Activated T-helper 2 cell treated with anti-CD3 and anti-CD28 coated beads, Interferon-gamma antibody, Interleukin-2, Interleukin-4, amounts not matched to agents 10 μg/mL and 5 μg/mL and 100 μg/mL, durations not matched to agents 14 hours and 24 hours and 36 hours (primary cell): Measurements from ENCODE around the gene KIF26B. TPM values are rescaled to one million over a fixed set of nuclear protein-coding genes. Genes with fewer than 3 reads are reported as not detected.

Experiments used
- DNase-seq: peaks from one replicate; pipeline ENCODE4 v3.0.0; 2021; ENCODE audit warnings: low spot score
- H3K27ac Mint-ChIP-seq: one replicate; pipeline ENCODE4 v1.8.0; 2021; ENCODE audit warnings: mixed read lengths
- H3K27me3 Mint-ChIP-seq: one replicate; pipeline ENCODE4 v1.8.0; 2021; ENCODE audit warnings: low read depth, mixed read lengths
- H3K36me3 Mint-ChIP-seq: one replicate; pipeline ENCODE4 v1.8.0; 2021; ENCODE audit warnings: low read depth, mixed read lengths
- H3K4me1 Mint-ChIP-seq: one replicate; pipeline ENCODE4 v1.8.0; 2021; ENCODE audit warnings: low read depth, mixed read lengths
- H3K4me3 Mint-ChIP-seq: one replicate; pipeline ENCODE4 v1.8.0; 2021; ENCODE audit warnings: low read depth, mild to moderate bottlenecking, moderate library complexity, mixed read lengths
- H3K9me3 Mint-ChIP-seq: one replicate; pipeline ENCODE4 v1.8.0; 2021; ENCODE audit warnings: mixed read lengths
- intact Hi-C: fragments of 100-400 bp; cut with micrococcal nuclease; formaldehyde crosslinking; loops from one replicate; pipeline ENCODE4 v1.15.1; 2023
- total RNA-seq: library from RNA; stranded (reverse); gene quantifications from 2 replicates; pipeline ENCODE4 v1.2.3, GENCODE V29; 2022

KIF26B gene
- total RNA-seq, 1 donor from 2014 or later = 0.37 TPM

- Mint-ChIP-seq H3K4me3 (no peak overlapping the region), H3K36me3 (no peaks in the 10 kb centered on the region), H3K4me1 (no peaks in the 10 kb centered on the region), H3K9me3 (no peaks in the 10 kb centered on the region), H3K27ac (no peak overlapping the region), H3K27me3 (no peaks in the 10 kb centered on the region)
- DNase-seq = no peak
- intact Hi-C loops = no loop called here
Observed at GRCh38 chr1:245469734-245470133, 314.9 kb downstream of the KIF26B start.

DNA sequence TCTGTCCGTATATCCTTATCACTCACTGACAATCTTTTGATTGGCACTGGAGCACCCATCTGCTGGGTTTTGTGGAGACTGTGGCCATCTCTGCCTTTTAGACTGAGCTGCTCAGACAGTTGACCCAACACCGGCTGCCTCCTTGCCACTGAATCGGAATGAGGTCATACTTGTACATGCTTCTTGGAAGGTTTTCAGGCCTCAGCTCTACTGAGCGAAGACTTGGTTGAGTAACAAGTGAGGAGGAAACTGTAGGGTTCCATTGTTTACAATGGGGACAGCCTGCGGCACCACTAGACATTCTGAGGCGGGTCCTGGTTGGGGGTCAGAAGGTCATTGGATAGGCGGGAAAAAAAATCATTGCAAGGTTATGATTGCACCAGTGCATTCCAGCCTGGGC lies 320.3 kb downstream of the KIF26B start:
- Mint-ChIP-seq H3K9me3 (no peaks in the 10 kb centered on the region), H3K27ac (no peak overlapping the region), H3K27me3 (no peaks in the 10 kb centered on the region), H3K4me1 (no peaks in the 10 kb centered on the region), H3K4me3 (no peak overlapping the region), H3K36me3 (no peaks in the 10 kb centered on the region)
- DNase-seq = no peak
- intact Hi-C loops = no loop called here

DNA sequence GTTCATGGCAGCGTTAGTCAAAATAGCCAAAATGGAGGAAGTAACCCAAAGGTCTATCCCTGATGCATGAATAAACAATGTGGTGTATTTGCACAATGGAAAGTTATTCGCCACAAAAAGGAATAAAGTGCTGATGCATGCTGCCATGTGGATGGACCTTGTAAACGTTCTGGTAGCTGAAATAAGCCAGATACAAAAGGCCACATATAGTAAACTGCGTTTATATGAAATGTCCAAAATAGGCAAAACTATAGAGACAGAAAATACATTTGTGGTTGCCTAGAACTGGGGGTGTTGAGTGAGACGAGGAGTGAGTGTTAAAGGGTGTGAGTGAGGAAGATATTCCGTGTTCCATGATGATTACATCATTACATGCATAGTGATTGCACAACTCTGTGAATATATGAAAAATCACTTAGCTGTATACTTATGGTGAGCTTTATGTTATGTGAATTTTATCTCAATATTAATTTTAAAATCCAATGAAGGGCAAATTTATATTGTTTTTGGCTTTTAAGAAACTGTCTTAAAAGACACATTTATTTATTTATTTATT lies 321.3 kb downstream of the KIF26B start:
- intact Hi-C loops = no loop called here
- no peaks in the 10 kb centered on the region for H3K27me3 Mint-ChIP-seq
- no peak overlapping the region for H3K4me3 Mint-ChIP-seq
- DNase-seq = no peak
- H3K4me1 Mint-ChIP-seq = no peaks in the 10 kb centered on the region
- H3K27ac Mint-ChIP-seq = no peak overlapping the region
- H3K36me3 Mint-ChIP-seq = no peaks in the 10 kb centered on the region
- H3K9me3 Mint-ChIP-seq = no peaks in the 10 kb centered on the region

- Mint-ChIP-seq H3K4me1 (no peaks in the 10 kb centered on the region), H3K27ac (no peak overlapping the region), H3K4me3 (no peak overlapping the region), H3K36me3 (no peaks in the 10 kb centered on the region), H3K9me3 (no peaks in the 10 kb centered on the region), H3K27me3 (no peaks in the 10 kb centered on the region)
- no peak for DNase-seq
- intact Hi-C loops = no loop called here
Observed at GRCh38 chr1:245477941-245478340, 323.2 kb downstream of the KIF26B start.

- no peak overlapping the region for H3K27ac Mint-ChIP-seq
- H3K4me3 Mint-ChIP-seq = no peak overlapping the region
- H3K36me3 Mint-ChIP-seq = no peaks in the 10 kb centered on the region
- intact Hi-C loops = no loop called here
- no peaks in the 10 kb centered on the region for H3K4me1 Mint-ChIP-seq
- no peaks in the 10 kb centered on the region for H3K27me3 Mint-ChIP-seq
- DNase-seq = no peak
- no peaks in the 10 kb centered on the region for H3K9me3 Mint-ChIP-seq
Observed at GRCh38 chr1:245480393-245481120, 325.8 kb downstream of the KIF26B start.

GRCh38 chr1:245481261-245481660 lies 326.5 kb downstream of the KIF26B start:
- H3K36me3 Mint-ChIP-seq = no peaks in the 10 kb centered on the region
- no peak overlapping the region for H3K4me3 Mint-ChIP-seq
- intact Hi-C loops = no loop called here
- no peaks in the 10 kb centered on the region for H3K9me3 Mint-ChIP-seq
- no peak overlapping the region for H3K27ac Mint-ChIP-seq
- no peaks in the 10 kb centered on the region for H3K27me3 Mint-ChIP-seq
- no peaks in the 10 kb centered on the region for H3K4me1 Mint-ChIP-seq
- no peak for DNase-seq

- intact Hi-C loops = no loop called here
- DNase-seq = no peak
- H3K4me3 Mint-ChIP-seq = no peak overlapping the region
- no peaks in the 10 kb centered on the region for H3K36me3 Mint-ChIP-seq
- no peaks in the 10 kb centered on the region for H3K9me3 Mint-ChIP-seq
- no peak overlapping the region for H3K27ac Mint-ChIP-seq
- H3K27me3 Mint-ChIP-seq = no peaks in the 10 kb centered on the region
- H3K4me1 Mint-ChIP-seq = no peaks in the 10 kb centered on the region
Observed at GRCh38 chr1:245483247-245483646, 328.5 kb downstream of the KIF26B start.

GRCh38 chr1:245484176-245484575 lies 329.4 kb downstream of the KIF26B start:
- no peak overlapping the region for H3K27ac Mint-ChIP-seq
- no peak for DNase-seq
- no peaks in the 10 kb centered on the region for H3K9me3 Mint-ChIP-seq
- no peaks in the 10 kb centered on the region for H3K36me3 Mint-ChIP-seq
- H3K4me3 Mint-ChIP-seq = no peak overlapping the region
- no peaks in the 10 kb centered on the region for H3K4me1 Mint-ChIP-seq
- no peaks in the 10 kb centered on the region for H3K27me3 Mint-ChIP-seq
- intact Hi-C loops = no loop called here

DNA sequence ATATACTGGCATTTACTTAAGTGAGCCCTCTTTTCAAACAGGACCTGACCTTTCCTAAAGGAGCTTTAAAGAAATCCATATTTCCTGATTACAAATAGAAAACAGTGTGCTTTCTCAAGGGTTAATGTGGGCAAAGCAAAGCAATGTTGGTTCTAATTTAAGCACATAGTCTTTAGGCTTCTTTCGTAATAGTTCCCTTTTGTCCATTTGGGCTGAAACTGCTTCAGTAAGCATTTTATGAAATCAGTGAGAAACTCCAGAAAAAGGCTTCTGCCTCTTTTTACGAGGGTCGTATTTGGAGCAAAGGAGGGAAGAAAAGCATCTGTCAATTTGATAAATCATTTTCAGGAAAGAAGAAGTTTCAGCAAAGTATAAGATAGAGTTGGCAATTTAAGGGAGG lies 331.2 kb downstream of the KIF26B start:
- Mint-ChIP-seq H3K36me3 (no peaks in the 10 kb centered on the region), H3K27me3 (no peaks in the 10 kb centered on the region)

GRCh38 chr1:245486775-245487470 lies 332.1 kb downstream of the KIF26B start:
- no peaks in the 10 kb centered on the region for H3K9me3 Mint-ChIP-seq
- H3K27ac Mint-ChIP-seq = no peak overlapping the region
- H3K4me3 Mint-ChIP-seq = no peak overlapping the region

More for the DNA sequence above, 331.2 kb downstream of the KIF26B start:
- Mint-ChIP-seq H3K9me3 (no peaks in the 10 kb centered on the region), H3K4me1 (no peaks in the 10 kb centered on the region), H3K27ac (no peak overlapping the region), H3K4me3 (no peak overlapping the region)
- no peak for DNase-seq
- intact Hi-C loops = no loop called here

DNA sequence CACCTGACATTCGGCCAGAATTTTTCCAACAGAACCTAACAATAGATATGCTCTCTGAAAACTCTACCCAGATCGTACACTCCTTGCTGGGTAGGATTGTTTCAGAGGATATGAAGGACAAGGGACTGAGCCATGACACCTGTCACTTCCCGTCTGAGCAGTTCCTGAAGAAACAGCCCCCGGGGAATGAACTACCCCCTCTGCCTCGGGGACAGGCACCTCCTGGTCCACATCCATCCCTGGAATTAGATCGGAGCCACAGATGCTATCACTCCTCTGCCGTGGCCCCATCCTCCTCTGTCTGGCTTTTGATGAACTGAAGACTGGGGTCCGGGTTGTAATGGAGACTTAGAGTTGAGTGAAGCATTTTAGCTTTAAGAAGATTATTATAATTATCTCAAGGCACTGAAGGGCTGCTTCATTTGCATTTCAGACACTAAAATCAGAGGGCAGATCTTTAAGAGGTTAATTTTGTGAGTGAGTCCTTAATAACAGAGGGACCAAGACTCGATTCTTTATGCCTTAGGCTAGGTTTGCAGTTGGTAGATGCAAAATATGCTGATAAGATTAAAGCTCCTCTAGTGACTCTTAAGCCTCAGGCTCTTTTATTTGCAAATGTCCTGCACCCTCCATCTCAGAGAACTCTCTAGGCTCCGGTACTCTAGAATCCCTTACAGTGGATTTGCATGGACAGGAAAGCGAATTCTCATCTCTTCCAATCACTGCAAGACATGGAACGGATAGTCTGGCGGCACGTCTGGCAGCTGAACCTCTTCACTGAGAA lies 333.8 kb downstream of the KIF26B start:
- Mint-ChIP-seq H3K36me3 (no peaks in the 10 kb centered on the region), H3K27me3 (no peaks in the 10 kb centered on the region), H3K4me3 (no peak overlapping the region), H3K4me1 (no peaks in the 10 kb centered on the region), H3K9me3 (no peaks in the 10 kb centered on the region), H3K27ac (no peak overlapping the region)
- intact Hi-C loops = no loop called here
- DNase-seq = no peak

More at GRCh38 chr1:245486775-245487470, 332.1 kb downstream of the KIF26B start:
- Mint-ChIP-seq H3K27me3 (no peaks in the 10 kb centered on the region), H3K36me3 (no peaks in the 10 kb centered on the region), H3K4me1 (no peaks in the 10 kb centered on the region)
- intact Hi-C loops = no loop called here
- DNase-seq = no peak

GRCh38 chr1:245489838-245490237 lies 335.1 kb downstream of the KIF26B start:
- DNase-seq = no peak
- H3K4me3 Mint-ChIP-seq = no peak overlapping the region
- no peaks in the 10 kb centered on the region for H3K36me3 Mint-ChIP-seq
- H3K4me1 Mint-ChIP-seq = no peaks in the 10 kb centered on the region
- H3K27me3 Mint-ChIP-seq = no peaks in the 10 kb centered on the region
- H3K9me3 Mint-ChIP-seq = no peaks in the 10 kb centered on the region
- H3K27ac Mint-ChIP-seq = no peak overlapping the region
- intact Hi-C loops = no loop called here

GRCh38 chr1:245493029-245493428 lies 338.2 kb downstream of the KIF26B start:
- H3K27ac Mint-ChIP-seq = no peak overlapping the region
- no peak for DNase-seq
- H3K9me3 Mint-ChIP-seq = no peaks in the 10 kb centered on the region
- no peaks in the 10 kb centered on the region for H3K4me1 Mint-ChIP-seq
- intact Hi-C loops = no loop called here
- H3K27me3 Mint-ChIP-seq = no peaks in the 10 kb centered on the region
- no peak overlapping the region for H3K4me3 Mint-ChIP-seq
- H3K36me3 Mint-ChIP-seq = no peaks in the 10 kb centered on the region
